Measurements from ENCODE around the gene CES4A.
"Not testable (repeated sequence)": the region's sequence is repeated elsewhere in the genome, so short reads cannot be mapped to it uniquely, and the experiment has no call there.

DNA sequence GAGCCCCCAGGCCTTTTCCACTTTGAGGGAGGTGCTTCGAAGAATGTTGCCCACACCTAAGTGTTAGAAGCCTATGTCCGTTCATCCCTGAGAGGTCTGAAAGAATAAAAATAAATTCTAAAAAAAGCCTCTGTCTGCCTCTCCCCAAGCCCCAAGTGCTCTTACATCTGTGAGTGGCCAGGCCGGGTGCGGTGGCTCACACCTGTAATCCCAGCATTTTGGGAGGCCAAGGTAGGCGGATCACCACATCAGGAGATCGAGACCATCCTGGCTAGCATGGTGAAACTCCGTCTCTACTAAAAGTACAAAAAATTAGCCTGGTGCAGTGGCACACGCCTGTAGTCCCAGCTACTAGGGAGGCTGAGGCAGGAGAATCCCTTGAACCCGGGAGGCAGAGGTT, 43.4 kb upstream of the CES4A start:
- TF ChIP-seq POLR2A (IDR thresholded peaks at IDR 0.05; ENCODE audit: low read depth, low read length); SPI1 (IDR thresholded peaks at IDR 0.05; ENCODE audit: low read depth, low read length); POLR2AphosphoS5 (IDR thresholded peaks at IDR 0.05; ENCODE audit: low read depth, low read length); PAX5 (IDR thresholded peaks at IDR 0.05; ENCODE audit: insufficient read depth, low read length, severe bottlenecking); POU2F2 (IDR thresholded peaks at IDR 0.05; ENCODE audit: low read depth, low read length): not testable (repeated sequence)
